ENCODE measurements around the gene FIGN.

The FIGN gene

DNA sequence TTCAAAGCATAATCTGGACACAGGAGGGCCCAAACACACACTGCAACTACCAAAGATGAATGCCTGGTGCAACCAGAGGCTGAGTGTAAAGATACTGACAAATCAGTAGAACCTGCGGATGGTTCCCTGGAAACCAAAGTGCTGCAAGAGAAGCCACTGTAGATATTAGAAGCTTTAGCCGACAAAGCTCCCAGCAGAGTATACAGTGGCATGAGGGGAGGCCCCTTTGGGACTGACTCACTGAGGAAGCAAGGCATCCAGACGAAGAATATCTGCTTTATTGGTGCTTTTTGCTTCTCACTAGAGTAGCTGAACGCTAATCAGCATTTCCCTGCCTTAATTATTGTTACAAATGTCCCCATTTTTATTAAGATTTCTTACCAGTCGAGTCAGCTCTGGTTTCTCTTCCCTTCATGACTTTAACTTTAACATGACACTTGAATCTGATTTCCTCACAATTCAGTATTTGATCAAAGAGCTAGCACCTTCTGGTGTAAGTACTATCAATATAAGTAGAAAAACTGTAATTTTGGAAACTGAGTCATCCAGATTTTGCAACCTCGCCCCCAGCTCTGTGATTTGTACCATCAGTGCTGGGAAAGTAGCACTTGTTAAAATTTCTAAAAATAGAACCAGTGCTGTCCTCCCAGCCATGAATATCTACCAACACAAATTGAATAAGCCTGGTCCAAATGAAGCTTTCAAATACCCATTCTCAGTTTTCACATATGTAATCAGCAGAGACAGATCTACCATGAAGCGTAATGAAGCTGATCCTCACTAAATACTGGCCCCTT lies 34.2 kb downstream of the FIGN start:
- DNase-seq: no peak

DNA sequence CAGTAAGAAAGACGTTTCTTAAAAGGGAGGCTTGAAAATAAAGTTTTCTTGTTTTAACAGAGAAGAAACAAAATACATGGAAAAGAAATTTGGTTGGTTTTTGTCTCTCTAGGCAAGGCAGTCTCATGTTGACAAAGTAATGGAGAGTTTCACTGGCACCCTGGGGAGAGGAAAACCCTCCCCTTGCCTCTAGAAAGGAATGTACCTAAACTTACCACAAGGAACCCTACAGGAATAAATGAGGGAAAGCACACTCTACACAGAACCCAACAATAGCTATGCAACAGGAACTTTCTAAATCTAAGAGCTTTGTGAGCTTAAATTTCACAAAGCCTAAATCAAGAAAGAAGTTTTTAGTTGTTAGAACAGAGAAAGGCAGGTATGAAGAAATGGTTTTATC lies 37.0 kb downstream of the FIGN start:
- DNase-seq: no peak

DNA sequence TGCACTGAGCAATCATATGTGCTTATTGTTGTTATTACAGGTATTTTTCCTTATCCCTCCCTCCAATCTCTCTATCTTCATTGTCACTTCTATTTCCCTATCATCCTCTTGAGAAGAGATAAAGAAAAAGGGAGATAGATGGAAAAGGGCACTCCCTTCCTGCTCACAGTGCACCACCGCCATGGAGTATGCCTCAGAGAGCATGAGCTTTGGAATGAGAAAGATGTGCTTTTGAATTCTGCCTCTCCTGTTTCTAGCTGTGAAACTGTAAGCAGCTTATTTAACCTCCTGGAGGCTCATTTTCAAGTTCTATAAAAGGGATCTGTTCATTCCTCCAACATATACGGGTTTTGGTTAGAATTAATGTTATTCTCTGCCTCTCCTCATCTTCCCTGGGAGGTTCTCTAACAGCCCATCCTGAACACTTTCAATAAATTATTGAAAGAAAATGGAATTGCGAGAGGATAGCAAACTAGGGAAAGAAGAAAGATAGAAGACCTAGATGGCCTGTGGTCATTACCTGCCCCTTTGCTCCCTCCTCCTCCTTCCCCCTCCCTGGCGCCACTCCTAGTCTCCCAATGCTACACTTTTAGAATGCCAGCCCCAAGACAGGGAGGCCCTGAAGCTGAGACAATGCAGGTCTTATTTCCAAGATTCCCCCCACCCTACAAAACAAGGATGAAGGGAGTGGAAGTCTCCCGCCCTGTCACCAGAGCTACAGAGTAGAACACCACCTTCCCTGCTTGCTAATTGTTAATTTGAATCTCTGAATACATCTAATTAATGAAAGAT lies 37.8 kb downstream of the FIGN start:
- DNase-seq: no peak

DNA sequence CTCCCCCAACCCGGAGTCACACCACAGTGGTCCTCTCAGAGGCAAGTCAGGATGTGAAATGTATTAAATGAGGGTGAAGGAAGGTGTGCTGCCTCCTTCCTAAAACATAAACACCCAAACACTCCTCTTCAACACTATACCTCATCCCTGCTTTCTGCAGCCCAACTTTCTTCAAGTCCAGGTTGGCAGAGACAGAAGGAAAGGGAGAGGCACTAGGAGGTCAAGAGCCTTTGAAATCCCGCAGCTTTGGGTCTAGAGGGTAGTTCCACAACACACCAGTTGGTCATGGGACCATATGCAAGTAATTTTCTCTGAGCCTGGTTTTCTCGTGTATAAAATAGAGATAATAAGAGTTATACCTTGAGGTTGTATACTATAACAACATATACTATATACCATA lies 38.4 kb downstream of the FIGN start:
- DNase-seq: no peak

DNA sequence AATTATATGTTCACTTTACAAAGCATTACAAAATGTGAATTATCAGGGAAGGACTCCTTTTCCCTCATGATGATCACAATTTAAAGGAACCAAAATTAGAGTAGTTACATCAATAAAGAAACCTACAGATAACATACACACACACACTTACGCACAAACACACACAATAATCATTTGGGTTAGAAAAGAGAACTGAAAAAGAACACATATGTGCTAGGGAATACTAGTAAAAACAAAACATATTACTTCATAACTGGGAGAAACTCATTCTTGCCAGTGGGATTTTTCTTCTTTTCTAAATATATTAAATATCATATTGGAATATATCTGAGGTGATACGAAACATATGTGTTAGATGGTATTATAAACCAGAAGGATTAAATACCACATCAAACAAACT lies 42.3 kb downstream of the FIGN start:
- no peak for DNase-seq

DNA sequence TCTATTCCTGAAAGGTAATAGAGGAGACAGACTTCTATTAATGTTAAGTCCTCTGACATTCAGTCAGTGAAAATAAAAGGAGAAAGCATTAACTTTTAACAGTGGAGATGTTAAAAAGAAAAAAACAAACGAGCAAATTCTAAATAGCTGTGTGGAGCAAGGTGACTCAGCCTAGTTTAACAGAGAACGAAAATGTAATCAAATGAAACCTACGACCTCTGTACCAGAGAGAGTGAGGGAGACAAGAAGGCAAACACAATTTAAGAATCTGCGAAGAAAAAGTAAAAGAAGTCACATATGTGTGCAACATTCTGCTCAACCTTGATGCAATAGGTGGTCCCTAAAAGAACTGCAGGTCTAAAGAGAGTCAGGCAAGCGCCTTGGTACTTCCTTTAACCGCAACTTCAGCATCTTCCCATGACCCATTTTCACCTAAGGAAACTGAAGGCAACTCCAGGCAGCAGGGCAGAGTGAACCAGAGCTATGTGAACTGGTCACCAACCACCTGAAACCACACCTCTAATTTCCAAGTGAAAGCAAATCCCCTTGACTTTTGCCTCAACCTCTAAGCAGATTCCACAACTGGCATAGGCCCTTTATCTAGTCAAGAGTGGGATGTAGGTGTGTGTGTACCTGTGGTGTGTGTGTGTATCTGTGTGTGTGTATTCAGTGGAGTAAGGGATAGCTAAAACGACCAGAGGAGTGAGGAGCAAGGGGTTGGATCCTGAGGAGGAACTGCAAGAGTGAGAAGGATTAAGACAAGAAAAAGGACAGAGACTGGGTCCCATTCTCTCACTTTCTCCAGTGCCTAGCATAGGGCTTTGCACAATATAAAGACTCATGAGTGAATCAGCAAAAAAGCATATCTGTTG lies 43.0 kb downstream of the FIGN start:
- DNase-seq: no peak

DNA sequence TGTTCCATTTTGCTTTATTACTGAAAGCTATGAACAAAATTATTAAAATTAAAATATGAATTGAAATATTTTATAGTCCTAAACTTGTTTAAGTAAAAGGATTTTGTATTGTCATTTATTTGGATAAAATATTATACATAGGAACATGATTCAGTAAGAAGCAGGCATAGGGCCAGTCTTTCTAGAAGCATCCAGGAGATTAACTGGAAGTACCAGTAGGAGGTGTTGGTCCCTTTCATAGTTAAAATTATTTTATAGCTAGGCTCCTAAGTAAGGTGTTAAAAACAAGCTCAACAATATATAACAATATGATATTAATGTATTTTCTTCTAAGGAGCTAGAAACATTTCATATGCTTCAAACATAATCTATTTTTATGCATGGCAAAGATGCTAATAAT lies 43.7 kb downstream of the FIGN start:
- DNase-seq: no peak

DNA sequence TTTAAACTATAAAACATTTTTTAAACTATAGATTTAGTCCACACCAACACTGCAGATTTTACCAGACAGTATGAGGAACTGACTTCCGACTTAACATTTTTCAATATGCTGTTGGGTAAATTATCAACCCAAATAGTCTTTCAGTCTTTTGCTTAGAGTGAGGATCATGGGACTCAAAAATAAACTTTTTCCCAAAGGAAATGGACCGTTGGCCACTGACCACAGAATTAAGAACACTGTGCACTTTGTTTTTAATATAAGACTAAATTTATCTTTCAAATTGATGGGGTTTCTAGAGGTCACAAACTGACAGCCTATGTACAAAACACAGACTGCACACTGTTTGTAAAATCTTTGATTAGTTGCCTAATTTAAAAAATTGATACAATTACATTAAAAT lies 44.9 kb downstream of the FIGN start:
- DNase-seq: no peak

DNA sequence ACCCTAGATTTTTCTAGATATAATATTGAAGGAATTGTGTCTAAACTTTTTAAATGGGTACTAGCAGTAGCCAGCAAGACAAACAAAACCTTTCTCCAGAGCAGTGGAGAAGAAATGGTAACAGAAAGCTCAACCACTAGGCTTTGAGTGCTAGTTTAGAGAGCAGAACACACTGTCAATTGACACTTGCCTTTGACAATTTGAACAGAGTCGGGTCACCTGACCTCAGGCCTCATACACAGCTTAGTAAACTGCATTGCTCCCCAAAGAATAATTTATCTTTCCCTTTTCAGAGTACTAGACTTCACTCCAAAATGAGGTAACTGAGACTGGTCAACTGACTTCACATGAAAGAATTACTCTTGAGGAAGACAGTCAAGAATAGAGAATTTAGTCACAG lies 48.6 kb downstream of the FIGN start:
- no peak for DNase-seq

DNA sequence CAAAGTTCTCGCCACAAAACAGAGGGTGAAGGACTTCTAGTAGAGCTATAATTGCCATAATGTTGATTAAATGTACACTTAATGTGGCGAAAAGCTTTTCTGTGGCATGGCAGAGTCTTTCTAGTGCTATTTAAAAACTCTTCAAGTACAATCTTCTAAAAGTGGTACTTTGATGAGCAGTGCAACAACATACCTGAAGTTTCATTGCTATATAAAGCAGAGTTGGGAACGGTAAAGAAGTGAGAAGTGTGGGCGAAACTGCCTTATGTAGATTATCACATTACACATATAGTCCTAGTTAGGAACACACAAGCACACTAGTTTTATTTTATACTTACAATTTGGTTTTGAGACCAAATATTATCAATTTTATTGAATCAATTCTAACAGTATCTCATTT lies 49.5 kb downstream of the FIGN start:
- no peak for DNase-seq

DNA sequence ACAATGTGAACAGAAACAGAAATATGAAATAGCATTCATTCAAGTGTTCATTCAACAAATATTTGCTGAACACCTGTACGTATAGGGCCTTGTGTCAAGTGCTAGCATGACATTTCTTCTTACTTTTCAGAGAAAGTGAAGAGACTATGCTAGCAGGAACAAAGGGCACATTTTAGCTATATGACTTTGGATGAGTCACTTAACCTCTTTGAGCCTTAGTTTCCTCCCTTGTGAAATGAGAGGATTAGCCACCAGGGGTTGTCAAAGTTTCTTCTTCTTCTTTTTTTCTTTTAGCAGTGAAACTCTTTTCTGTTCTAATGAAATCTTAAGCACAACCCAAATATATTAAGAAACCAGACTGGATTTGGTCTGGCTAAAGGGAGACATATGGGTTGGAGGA lies 53.1 kb downstream of the FIGN start:
- no peak for DNase-seq

DNA sequence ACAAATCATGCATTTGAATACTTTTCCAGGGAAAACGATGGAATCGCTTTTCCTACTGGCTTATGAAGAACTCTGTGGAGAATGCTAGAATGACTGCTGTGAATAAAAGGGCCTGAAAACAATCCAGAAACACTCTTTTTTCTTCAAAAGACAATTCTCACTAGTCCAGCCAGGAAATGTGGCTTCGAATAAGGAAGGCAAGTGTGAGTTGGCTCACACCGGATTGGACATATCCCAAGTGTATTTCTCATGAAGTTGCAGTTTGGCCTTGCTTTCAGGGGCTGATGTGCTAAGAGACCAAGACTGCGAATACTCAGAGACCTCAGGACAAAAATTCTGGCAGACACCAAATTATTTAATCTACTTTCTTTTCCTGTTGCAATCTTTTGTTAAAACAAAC lies 54.1 kb downstream of the FIGN start:
- DNase-seq: no peak

DNA sequence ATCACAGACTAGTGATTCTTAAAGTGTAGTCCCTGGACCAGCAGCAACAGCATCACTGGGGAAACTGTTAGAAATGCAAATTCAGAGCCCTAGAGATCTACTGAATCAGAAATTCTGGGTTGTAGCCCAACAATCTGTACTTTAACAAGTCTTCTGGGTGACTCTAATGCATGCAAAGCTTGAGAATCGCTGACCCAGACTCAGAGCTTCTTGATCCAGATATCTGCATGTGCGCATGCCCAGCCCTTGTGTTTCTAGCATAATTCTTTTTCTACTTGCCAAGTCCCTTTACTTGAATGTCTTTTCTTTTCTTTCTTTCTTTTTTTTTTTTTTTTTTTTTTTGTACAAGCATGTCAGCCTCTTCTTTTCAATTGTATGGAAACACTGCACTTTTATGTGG lies 60.4 kb downstream of the FIGN start:
- no peak for DNase-seq

DNA sequence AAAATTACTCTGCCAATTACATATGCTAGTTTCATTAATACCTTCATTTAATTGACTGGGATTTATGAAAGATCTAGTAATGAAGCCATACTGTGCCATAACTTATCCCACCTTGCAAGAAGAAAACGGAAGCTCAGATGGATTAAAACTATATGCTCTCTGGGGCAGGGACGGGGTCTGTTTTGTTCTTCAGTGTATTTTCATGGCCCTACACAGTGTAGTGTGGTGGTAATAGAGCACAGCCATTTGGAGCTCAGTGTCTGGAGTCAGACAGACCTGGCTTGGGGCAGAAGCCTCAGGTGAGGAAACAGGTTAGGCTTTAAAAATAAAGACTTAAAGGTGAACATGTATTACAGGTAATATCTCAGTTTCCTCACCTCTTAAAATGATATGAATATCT lies 62.3 kb downstream of the FIGN start:
- no peak for DNase-seq

DNA sequence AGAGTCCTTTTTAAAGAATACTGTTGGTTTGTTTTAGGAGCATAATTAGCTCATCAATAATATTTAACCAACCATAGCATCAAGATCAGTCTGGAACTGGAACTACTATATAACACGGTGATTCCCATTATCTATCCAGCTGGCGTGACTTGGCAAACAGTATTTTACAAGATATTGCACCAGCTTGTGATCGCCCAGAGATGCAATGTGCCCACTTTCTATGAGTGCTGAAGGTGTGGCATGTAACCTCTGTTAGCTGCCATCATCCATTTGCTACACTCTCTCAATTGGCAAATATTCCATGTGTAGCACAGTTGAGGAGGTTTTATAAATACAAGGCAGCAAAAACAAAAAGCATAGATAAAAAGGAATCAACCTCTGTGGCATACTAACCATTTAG lies 64.9 kb downstream of the FIGN start:
- no peak for DNase-seq

DNA sequence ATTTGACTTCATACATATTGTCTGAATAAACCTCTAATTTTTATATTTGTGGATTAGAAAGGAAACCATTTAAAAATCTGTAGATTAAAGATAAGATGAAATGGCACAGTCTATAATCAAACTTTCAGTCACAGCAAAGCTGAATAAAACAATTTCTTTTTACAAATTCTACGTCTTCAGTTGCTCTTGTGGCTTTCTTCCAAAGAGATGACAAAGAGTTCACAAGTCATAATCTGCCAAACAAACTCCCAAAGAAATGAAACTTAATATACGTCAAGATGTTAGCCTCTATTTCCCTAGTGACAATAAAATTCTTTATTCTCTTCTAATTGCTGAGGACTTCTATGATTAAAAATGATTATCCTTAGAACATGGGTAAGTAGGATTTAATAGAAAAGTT lies 66.3 kb downstream of the FIGN start:
- DNase-seq: no peak

DNA sequence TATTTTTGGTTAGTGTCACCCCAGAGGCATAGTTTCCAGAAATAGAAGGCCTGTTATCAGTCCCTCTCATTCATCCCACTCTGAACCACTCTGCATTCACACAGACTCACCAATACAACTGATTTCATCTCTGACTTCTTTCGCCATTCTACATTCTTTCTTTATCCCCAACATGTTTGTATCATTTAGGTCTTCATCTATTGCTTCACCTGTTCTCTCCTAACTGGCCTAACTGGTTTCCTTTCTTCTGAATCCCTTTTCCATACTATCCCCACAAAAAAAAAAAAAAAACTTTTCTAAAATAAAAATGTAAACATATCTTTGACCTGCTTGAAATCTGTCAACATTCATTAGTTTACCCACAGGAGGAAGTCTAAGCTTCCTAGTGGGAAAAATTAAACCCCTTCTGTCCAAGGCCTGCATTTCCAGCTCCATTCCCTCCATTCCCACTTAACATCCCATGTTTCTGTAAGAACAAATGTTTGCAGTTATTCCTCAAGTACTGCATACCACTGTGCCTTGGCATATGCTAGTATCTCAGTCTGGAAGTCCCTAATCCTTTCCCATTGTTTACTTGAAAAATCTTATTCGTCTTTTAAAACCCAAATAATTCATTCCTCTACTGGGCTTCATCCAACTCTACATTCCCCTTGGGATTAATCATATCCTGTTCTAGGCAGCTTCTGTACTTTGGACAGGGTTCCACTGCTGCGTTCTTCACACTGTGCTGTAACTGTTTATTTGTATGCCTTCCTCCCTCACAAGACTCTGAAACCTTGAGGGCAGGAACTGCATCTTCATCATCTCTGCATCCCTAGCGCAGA lies 68.5 kb downstream of the FIGN start:
- DNase-seq: no peak

DNA sequence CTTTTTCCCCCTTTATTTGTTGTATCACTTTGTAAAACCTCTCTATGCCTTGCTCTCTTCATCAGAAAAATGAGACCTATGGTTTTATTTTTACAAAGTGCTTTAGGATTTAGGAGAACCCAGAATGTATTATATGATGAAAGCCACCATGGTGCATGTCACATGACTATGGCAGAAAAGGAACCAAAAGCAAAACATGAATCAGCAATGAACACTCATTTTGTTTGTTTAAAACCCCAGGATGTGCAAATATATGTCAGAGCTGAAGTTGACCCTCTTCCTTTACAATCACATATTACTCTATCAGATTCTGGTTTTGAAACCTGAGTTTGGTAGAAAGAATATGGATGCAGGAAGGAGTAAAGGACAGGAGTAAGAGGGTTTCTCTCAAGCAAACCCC lies 70.0 kb downstream of the FIGN start:
- no peak for DNase-seq

DNA sequence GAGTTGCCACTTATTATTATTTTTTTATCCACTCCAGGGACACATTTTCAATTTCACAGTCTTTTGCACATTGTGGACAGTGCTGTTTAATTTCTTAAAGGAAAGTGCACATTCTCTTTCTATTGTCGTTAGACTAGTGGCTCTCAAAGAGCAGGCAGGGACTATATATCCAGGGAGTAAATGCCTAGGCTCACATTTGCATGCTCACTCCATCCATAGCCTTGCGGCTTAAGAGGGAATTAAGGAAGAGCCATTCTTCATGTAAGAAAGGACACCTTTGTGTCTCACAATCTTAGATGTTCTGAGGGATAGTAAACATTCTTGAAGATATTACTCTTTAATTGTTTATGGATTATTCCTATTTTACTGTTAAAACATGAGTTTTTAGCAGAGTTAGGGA lies 70.8 kb downstream of the FIGN start:
- DNase-seq: no peak

DNA sequence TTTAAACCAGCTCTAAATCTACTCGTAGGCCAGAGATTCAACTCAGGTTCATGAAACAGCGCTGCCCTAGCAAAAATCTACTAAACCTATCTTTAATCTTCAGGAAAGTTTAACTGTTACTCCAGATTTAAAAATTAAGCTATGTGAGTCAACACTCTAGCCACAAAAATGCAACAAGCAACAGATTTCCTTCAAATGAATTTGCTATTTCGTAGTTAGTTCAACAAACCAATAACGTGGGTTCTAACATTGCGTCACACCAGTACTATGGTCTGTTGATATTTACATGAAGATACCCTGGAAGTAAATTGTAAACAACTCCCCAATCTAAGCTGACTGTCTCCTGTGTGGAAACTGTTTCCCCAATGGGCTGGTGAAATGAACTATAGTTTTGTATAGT lies 71.2 kb downstream of the FIGN start:
- no peak for DNase-seq

DNA sequence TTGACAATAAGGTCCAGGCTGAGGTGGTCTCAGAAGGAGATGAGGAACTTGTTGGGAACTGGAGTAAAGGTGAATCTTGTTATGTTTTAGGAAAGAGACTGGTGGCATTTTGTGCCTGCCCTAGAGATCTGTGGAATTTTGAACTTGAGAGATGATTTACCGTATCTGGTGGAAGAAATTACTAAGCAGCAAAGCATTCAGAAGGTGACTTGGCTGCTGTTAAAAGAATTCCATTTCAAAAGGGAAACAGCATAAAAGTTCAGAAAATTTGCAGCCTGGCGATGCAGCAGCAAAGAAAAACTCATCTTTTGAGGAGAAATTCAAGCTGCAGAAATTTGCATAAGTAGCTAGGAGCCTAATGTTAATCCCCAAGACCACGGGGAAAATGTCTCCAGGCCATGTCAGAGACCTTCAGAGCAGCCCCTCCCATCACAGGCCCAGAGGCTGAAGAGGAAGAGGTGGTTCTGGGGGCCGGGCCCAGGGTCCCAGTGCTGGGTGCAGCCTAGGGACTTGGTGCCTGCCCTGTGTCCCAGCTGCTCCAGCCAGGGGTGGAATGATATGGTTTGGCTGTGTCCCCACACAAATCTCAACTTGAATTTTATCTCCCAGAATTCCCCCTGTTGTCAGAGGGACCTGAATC lies 73.5 kb downstream of the FIGN start:
- DNase-seq: no peak

DNA sequence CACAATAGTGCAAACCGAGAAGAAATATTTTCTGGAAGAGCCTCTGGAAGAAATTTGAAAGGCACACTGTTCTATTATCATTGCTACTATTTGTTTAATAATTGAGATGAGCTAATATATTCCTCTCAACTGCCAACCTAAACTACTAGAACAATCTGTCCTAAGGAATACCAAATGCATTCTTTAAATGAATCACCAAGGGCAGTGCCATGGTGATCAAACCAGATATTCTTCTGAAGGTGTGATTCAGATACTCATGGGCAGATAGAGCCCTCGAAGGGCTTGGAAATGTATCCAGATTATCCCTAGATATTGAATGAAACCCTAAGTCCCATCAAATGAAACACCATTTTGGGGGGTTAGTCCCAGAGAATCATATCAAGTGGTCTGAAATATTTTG lies 76.6 kb downstream of the FIGN start:
- no peak for DNase-seq

All from hematopoietic multipotent progenitor cell treated with erythropoietin and hydrocortisone succinate and interleukin-3 and kit ligand, for 4 days (in vitro differentiated cells).